M059J (cell line): ENCODE data around the gene EDC3. TPM values are rescaled to one million over a fixed set of nuclear protein-coding genes. Genes with fewer than 3 reads are reported as not detected.

Experiments used
- DNase-seq: peaks from one replicate; pipeline ENCODE4 v3.0.0-alpha.2; 2012; ENCODE audit warnings: low read depth
- total RNA-seq: library from RNA; depleted of rRNA; stranded (reverse); fragments of >200 nt; shearing (Covaris generic); gene quantifications from 2 replicates; pipeline ENCODE4 v1.2.3, GENCODE V29; 2014

EDC3 gene
- total RNA-seq, 1 experiment from 2014 or later = 9.8 TPM

GRCh38 chr15:74626752-74627692 lies 68.8 kb downstream of the EDC3 start:
- DNase-seq = no peak

- DNase-seq = no peak
Measured at GRCh38 chr15:74626336-74626735, 69.5 kb downstream of the EDC3 start.

GRCh38 chr15:74625693-74626092 lies 70.1 kb downstream of the EDC3 start:
- no peak for DNase-seq

- no peak for DNase-seq
Measured at GRCh38 chr15:74624020-74624602, 71.7 kb downstream of the EDC3 start.

- DNase-seq = no peak
Measured at GRCh38 chr15:74622758-74623157, 73.1 kb downstream of the EDC3 start.

- DNase-seq = no peak
Measured at GRCh38 chr15:74621936-74622335, 73.9 kb downstream of the EDC3 start.

- no peak for DNase-seq
Measured at GRCh38 chr15:74621546-74621920, 74.3 kb downstream of the EDC3 start.

GRCh38 chr15:74620636-74621545 lies 74.9 kb downstream of the EDC3 start:
- peak; percentile 46 for DNase-seq

GRCh38 chr15:74619916-74620635 lies 75.7 kb downstream of the EDC3 start:
- no peak for DNase-seq

GRCh38 chr15:74618841-74619596 lies 76.8 kb downstream of the EDC3 start:
- DNase-seq = no peak

- no peak for DNase-seq
Measured at GRCh38 chr15:74616996-74617395, 78.8 kb downstream of the EDC3 start.

- DNase-seq = peak; percentile 82
Measured at GRCh38 chr15:74616366-74616939, 79.4 kb downstream of the EDC3 start.

- DNase-seq = peak; percentile 94
Measured at GRCh38 chr15:74615508-74616365, 80.1 kb downstream of the EDC3 start, which contains the start of gene CLK3. CLK3 (plus strand) TSS chr15:74615836; CDS start chr15:74619197, 3,361 bp downstream.

GRCh38 chr15:74614744-74615507 lies 80.9 kb downstream of the EDC3 start:
- peak; percentile 65 for DNase-seq

- DNase-seq = no peak
Measured at GRCh38 chr15:74613953-74614743, 81.7 kb downstream of the EDC3 start.

GRCh38 chr15:74613089-74613952 lies 82.5 kb downstream of the EDC3 start:
- peak; percentile 63 for DNase-seq

GRCh38 chr15:74612677-74613076 lies 83.1 kb downstream of the EDC3 start:
- DNase-seq = no peak
